ENCODE data around the gene SAMD4B.
A peak's percentile ranks its signal among the peaks of the same experiment; 100 is the strongest.
"Not testable (repeated sequence)": the region's sequence is repeated elsewhere in the genome, so short reads cannot be mapped to it uniquely, and the experiment has no call there.

The SAMD4B gene

GRCh38 chr19:39365531-39365930 lies 23.3 kb downstream of the SAMD4B start:
- no peak for DNase-seq (ENCODE audit: low spot score)

- no peak for DNase-seq (ENCODE audit: low spot score)
These were observed 27.0 kb downstream of the SAMD4B start for GRCh38 chr19:39369200-39369599.

GRCh38 chr19:39370735-39371134 lies 28.5 kb downstream of the SAMD4B start:
- DNase-seq (ENCODE audit: low spot score), result no peak

- peak; percentile 71 for DNase-seq (ENCODE audit: low spot score)
These were observed 30.0 kb downstream of the SAMD4B start for GRCh38 chr19:39372047-39372802.

- DNase-seq (ENCODE audit: low spot score), result no peak
These were observed 30.7 kb downstream of the SAMD4B start for GRCh38 chr19:39372941-39373340.

GRCh38 chr19:39375929-39376328 lies 33.7 kb downstream of the SAMD4B start:
- no peak for DNase-seq (ENCODE audit: low spot score)

GRCh38 chr19:39377373-39378362 lies 35.4 kb downstream of the SAMD4B start:
- DNase-seq (ENCODE audit: low spot score), result no peak

GRCh38 chr19:39379366-39379765 lies 37.1 kb downstream of the SAMD4B start:
- not testable (repeated sequence) for DNase-seq (ENCODE audit: low spot score)

- no peak for DNase-seq (ENCODE audit: low spot score)
These were observed 37.7 kb downstream of the SAMD4B start for GRCh38 chr19:39379865-39380396.

- DNase-seq (ENCODE audit: low spot score), result no peak
These were observed 38.6 kb downstream of the SAMD4B start for GRCh38 chr19:39380521-39381502.

GRCh38 chr19:39381910-39382611 lies 39.8 kb downstream of the SAMD4B start:
- no peak for DNase-seq (ENCODE audit: low spot score)

GRCh38 chr19:39382991-39383828 lies 41.0 kb downstream of the SAMD4B start:
- no peak for DNase-seq (ENCODE audit: low spot score)

- no peak for DNase-seq (ENCODE audit: low spot score)
These were observed 42.8 kb downstream of the SAMD4B start for GRCh38 chr19:39384839-39385568.

GRCh38 chr19:39385629-39386411 lies 43.6 kb downstream of the SAMD4B start:
- DNase-seq (ENCODE audit: low spot score), result no peak

- DNase-seq (ENCODE audit: low spot score), result no peak
These were observed 44.3 kb downstream of the SAMD4B start for GRCh38 chr19:39386557-39386956.

GRCh38 chr19:39388657-39389056 lies 46.4 kb downstream of the SAMD4B start:
- DNase-seq (ENCODE audit: low spot score), result no peak

GRCh38 chr19:39389631-39390414 lies 47.6 kb downstream of the SAMD4B start:
- DNase-seq (ENCODE audit: low spot score), result no peak

- no peak for DNase-seq (ENCODE audit: low spot score)
These were observed 48.2 kb downstream of the SAMD4B start for GRCh38 chr19:39390451-39390750.
